GM23338 (cell line): ENCODE data around the gene TRIM63.

Source experiments
- CREB1 ChIP-seq: fragments of 250-450 bp; sonication (Bioruptor Pico); IDR thresholded peaks from 2 replicates; pipeline ENCODE4 v1.5.0; 2020; ENCODE audit warnings: low read depth, mild to moderate bottlenecking, moderate library complexity
- CTCF ChIP-seq, 2 experiments: fragments of 200-600 bp in 1 of 2; sonication (generic) in 1 of 2; conservative IDR thresholded peaks; 2 replicates each; pipeline versions ENCODE4 v1.5.1 to v1.6.1; 2016 to 2017; ENCODE audit warnings: antibody characterized with exemption in 2 of 2, low read depth in 2 of 2, mild to moderate bottlenecking in 2 of 2, moderate library complexity in 1 of 2
- EZH2 ChIP-seq: fragments of 200-600 bp; sonication (generic); IDR thresholded peaks from one replicate; pipeline ENCODE4 v1.8.0; 2017; ENCODE audit warnings: antibody characterized with exemption, mild to moderate bottlenecking, low read depth; ENCODE audit not compliant: unreplicated experiment
- EZH2phosphoT487 ChIP-seq: fragments of 200-600 bp; sonication (generic); IDR thresholded peaks from one replicate; pipeline ENCODE4 v1.8.1; 2018; ENCODE audit warnings: antibody characterized with exemption; ENCODE audit not compliant: unreplicated experiment
- JUNB ChIP-seq: IDR thresholded peaks from one replicate; pipeline ENCODE4 v1.6.1; 2016; ENCODE audit warnings: antibody characterized with exemption; ENCODE audit not compliant: unreplicated experiment
- NANOG ChIP-seq: IDR thresholded peaks from 2 replicates; pipeline ENCODE4 v1.6.1; 2016; ENCODE audit warnings: antibody characterized with exemption, borderline replicate concordance
- POLR2AphosphoS5 ChIP-seq: IDR thresholded peaks from 2 replicates; pipeline ENCODE4 v1.6.1; 2016; ENCODE audit warnings: antibody characterized with exemption, low read depth
- REST ChIP-seq: IDR thresholded peaks from one replicate; pipeline ENCODE4 v1.6.1; 2018; ENCODE audit warnings: antibody characterized with exemption; ENCODE audit not compliant: unreplicated experiment
- ZNF114 ChIP-seq: fragments of 250-450 bp; sonication (Bioruptor Pico); IDR thresholded peaks from 2 replicates; pipeline ENCODE4 v1.5.0; 2020; ENCODE audit warnings: mild to moderate bottlenecking, moderate library complexity
- ZNF331 ChIP-seq: fragments of 250-450 bp; sonication (Bioruptor Pico); IDR thresholded peaks from 2 replicates; pipeline ENCODE4 v1.5.0; 2020; ENCODE audit warnings: low read depth, mild to moderate bottlenecking, moderate library complexity

- TF ChIP-seq CTCF (conservative IDR thresholded peaks at IDR 0.05; ENCODE audit: low read depth in 2 of 2) (no peak), EZH2 (no peak), CREB1 (CRISPR knock-in tag) (no peak), POLR2AphosphoS5 (no peak), NANOG (no peak), REST (no peak), ZNF331 (CRISPR knock-in tag) (no peak), JUNB (no peak), EZH2phosphoT487 (no peak), ZNF114 (no peak)
Measured at GRCh38 chr1:26014179-26014578, 53.3 kb downstream of the TRIM63 start.
